NCI-H2107 (cell line): ENCODE results near the gene PRMT3.
A peak's percentile ranks its signal among the peaks of the same experiment; 100 is the strongest.
"Not testable (repeated sequence)": the region's sequence is repeated elsewhere in the genome, so short reads cannot be mapped to it uniquely, and the experiment has no call there.

ENCODE experiments used
- DNase-seq: peaks from one replicate; lab custom pipeline; 2025; lab: John Stamatoyannopoulos, UW

PRMT3 gene

GRCh38 chr11:20374741-20375300, 12.7 kb upstream of the PRMT3 start:
- no peak for DNase-seq

GRCh38 chr11:20376162-20376730, 11.3 kb upstream of the PRMT3 start:
- DNase-seq = no peak

DNA sequence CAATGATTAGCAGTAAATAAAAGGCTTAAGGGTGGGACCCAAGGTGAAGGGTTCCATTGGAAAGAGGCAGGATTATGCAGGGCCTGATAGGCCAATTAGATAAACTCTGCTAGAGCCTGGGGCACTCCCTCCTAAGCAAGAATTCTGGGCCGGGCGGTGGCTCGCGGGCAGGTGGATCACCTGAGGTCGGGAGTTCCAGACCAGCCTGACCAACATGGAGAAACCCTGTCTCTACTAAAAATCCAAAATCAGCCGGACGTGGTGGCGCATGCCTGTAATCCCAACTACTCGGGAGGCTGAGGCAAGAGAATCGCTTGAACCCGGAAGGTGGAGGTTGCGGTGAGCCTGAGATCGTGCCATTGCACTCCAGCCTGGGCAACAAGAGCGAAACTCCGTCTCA, 1.5 kb upstream of the PRMT3 start:
- not testable (repeated sequence) for DNase-seq

DNA sequence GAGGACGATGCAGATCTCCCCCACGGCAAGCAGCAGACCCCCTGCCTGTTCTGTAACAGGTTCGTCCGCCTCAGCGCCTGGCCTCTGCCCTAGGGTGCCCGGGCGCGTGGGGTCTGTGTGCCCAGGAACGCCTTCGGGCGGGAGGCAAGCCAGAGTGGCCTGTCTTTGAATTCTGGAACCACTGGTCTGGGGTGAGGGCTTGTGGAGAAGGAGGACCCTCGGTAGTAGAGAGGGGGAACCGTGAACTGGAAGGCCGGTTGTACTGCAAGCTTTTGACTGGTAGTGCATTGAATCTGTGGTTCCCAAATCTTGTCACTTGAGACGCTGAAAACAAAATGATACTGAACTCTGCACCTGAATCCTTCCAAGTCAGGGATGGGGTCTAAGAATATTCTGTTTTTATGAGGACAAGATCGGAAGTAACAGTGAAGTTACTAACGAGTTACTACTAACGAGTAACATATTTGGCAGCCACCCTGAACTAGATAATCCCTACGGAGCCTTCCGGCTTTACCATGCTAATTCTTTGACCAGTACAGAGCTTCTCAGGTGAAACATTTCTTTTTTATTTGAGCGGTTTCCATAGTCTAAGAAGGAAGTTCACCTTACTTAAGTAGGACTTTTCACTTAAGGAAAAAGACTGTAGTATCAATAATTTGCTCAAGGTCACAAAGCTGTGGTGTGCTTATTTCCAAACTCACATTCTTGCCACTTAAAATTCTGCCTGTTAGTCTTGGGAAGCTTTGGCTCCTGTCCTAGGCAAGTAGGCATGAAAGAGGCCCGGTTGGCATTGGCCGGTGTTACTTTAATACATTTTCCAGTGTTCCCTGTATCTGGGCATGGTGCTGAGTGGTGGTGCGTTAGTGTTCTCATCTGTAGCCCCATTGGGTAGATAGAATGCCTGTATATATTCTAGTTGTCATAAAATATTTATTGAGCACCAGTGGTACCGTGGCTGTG, 860 bp downstream of the PRMT3 start:
- no peak for DNase-seq

DNA sequence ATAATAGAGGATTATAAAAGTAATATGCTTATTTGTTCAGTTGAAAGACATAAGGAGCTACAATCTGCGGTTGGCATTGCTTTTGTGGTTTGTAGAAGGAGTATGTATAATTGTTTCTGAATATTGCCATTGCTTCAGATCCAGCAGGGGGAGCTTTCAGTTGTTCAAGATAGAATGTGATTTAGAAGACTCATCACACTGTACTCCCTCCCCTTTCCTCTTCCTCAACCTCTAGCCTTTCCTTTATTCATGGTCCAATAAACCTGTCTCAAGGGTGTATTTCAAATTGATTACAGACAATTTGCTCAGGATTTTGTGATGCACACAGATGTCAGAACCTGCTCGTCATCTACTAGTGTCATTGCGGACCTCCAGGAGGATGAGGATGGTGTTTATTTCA, 9.8 kb downstream of the PRMT3 start:
- peak; percentile 33 for DNase-seq

GRCh38 chr11:20399498-20399897, 12.0 kb downstream of the PRMT3 start:
- DNase-seq = no peak

DNA sequence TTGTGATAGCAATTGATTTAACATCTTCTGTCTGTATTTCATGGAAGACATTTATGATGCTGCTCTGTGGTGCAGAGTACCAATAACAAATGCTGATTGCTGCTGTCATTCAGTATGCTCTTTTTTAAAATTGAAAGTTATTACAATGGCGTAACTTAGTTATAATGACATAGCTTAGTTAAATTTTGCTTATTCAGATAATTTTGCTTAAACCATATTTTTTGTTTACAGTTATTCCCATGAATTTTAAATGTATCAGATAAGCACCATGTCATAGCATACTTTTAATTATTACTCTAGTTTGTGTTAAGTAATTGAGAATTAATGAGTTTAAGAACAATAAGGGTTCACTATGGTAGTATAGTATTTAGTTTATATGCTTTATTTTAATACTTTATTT, 15.5 kb downstream of the PRMT3 start:
- DNase-seq = no peak

DNA sequence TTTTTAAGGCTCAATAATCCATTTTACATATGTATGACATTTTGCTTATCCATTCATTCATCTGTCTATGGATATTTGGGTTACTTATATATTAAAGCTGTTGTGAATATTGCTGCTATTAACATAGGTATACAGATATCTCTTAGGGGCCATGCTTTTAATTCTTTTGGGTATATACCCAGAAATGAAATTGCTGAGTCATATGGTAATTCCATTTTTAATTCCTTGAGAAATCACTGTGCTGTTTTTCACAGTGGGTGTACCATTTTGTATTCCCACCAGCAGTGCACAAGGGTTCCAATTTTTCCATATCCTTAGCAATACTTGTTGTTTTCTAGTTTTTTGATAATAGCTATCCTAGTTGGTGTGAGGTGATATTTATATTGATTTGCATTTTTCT, 19.0 kb downstream of the PRMT3 start:
- no peak for DNase-seq

DNA sequence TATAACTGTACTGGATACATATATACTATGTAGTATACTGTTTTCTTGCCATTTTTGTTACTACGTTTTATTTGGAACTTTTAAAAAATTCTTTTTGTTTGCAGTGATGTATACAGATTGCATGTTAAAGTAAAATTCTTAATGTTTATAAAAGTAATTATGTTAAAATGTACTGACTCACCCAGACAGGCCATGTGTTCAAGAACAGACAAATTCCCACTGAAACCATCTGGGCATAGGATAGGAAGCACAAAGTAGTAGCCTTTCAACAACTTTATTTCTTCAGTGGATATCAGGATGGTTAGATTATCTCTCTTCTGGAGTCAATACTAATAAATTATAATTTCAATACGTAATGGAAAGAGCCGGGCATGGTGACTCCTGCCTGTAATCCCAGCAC, 19.8 kb downstream of the PRMT3 start:
- no peak for DNase-seq

GRCh38 chr11:20415432-20415831, 27.9 kb downstream of the PRMT3 start:
- DNase-seq = no peak

DNA sequence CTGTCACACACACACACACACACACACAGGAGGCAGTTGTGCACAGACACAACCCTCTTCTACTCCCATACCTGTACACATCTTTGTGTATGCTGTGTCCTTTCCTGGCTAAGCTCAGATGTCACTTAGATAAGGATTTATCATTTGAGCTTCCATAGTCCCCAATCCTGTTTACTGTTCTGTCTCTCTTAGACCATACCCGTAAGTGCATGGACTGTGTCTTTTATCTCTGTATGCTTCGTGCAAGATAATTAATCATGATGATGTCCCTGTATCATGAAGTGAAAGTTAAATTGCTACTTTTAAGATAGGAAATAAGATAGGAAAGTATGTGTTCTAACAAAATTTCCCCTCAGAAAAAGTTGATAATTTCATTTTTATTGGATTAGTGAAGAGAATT, 30.3 kb downstream of the PRMT3 start:
- no peak for DNase-seq

GRCh38 chr11:20421946-20422345, 34.4 kb downstream of the PRMT3 start:
- DNase-seq = no peak

GRCh38 chr11:20429216-20429615, 41.7 kb downstream of the PRMT3 start:
- no peak for DNase-seq

DNA sequence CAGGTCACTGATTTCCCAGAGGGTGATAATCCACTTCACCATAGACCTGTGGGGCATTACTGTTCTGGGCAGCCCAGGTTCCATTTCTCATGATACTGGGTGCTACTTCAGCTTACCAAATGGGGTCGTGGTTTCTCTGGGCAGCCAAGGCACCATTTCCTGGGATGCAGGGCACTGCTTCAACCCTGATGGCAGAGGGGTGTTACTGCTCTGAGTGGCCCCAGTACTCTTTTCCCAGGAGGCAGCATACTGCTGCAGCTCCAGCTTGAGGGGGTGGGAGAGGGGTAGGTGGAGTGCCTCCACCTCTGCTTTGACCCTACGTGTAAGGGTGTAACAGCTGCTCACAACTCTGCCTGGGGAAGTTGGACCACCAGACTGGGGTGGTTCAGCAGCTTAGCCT, 51.1 kb downstream of the PRMT3 start:
- DNase-seq = no peak

DNA sequence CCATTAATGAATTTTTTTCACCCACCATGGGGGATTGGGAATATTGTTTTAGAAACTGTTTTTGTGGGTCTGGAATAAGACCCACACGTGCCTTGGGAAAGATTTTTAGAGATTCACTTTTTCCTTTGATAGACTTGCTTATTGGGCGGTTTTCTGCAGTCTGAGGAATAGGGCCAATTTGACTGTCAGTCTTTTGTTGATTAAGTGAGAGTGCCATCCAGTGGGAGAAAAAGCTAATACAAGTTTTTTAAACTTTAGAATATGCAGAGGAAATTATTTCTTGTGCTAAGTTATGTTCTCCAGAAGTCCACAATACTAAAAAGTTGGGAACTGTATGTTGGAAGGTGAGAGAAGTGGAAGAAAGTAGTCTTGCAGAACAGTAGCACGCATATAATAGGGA, 56.1 kb downstream of the PRMT3 start:
- no peak for DNase-seq

DNA sequence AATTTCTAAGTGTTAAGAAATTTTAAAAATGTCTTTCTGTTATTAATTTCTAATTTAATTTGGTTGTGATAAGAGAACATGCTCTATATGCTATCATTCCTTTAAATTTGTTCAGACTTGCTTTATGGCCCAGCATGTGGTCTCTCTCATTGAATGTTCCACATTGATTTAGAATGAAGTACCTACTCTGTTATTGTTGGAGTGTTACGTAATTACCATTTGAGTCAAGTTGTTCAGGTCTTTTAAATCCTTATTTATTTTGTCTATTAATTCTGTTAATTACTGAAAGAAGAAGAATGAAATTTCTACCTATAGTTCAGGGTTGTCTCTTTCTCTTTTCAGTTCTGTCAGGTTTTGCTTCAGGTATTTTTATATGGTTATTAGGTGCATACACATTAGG, 57.0 kb downstream of the PRMT3 start:
- no peak for DNase-seq

DNA sequence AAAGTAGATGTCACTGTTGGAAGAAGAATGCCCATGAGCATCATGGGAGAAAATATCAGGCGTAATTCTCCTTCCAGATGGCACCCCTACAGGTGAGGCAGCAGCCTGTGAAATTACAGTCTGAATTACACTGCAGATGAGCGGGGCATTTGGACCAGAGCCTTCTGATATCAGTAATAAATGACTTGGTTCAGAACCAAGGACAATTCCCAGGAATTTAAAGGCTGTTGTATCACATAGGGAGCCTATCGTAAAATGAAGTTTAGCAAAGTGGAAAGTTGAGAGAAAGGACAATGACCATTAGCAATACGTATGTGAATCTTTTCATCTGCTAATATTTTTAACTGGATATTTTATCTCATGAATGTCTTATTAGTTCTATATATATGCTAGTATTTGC, 61.3 kb downstream of the PRMT3 start:
- DNase-seq = no peak

DNA sequence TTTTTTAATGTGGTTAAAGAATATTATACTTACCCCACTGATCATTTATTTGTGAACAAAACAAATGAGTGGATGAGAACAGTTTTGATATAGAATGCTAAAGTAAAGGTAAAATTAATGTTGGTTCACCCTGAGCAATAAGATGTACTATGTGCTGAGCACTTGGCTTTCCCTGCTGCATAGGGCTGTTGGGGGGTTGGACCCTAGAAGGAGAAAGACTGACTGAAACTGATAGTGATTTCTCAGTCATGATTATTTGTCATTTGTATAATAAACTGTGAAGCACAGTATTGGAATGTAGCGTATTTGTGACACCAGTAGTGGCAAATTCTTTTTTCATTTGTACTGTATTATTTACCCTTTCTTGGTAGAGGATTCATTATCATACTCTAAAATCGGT, 63.3 kb downstream of the PRMT3 start:
- DNase-seq = no peak

DNA sequence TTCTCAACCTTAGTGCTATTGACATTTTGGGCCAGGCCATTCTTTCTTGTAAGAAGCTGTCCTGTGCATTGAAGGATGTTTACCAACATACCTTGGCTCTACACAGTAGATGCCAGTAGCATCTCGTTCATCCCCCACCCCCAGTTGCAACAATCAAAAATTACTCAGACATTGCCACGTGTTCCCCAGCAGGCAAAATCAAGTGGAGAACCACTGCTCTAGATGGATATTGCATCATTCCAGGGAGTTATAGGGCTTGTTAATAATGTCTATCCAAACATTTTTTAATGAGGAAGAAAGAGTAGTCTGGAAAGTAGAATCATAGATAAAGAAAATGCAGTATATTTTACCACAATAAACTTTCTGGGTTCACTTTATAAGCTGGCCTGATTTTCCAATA, 64.1 kb downstream of the PRMT3 start:
- DNase-seq = no peak

GRCh38 chr11:20452585-20452984, 65.1 kb downstream of the PRMT3 start:
- DNase-seq = no peak

DNA sequence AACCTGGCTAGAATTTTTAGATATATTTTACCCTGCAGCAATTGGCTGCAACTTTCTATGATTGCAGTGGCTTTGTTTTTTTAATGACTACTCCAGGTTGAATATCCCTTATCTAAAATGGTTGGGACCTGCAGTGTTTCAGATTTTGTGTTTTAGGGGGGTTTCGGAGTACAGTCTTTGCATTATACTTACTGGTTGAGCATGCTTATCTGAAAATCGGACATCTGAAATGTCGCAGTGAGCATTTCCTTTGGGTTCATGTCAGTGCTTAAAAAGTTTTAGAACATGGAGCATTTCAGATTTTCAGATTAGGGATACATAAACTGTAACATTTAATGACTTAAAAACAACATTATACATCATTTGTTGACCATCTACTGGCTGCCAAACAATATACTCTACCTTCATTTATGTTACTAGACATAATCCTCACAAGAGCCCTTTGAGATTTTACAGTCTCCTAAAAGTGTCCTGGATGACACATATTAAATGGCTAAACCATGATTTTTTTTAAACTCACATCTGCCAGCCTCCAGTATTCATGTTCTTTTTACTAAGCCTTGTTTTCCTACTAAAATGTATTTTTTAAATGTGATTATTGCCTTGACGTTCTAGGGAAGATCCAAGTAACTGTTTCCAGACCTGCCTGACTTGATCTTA, 66.3 kb downstream of the PRMT3 start:
- DNase-seq = no peak

- no peak for DNase-seq
Measured at GRCh38 chr11:20457001-20457799, 69.7 kb downstream of the PRMT3 start.
